DOHH2 (cell line): ENCODE measurements around the gene BANP.
"Not testable (repeated sequence)": the region's sequence is repeated elsewhere in the genome, so short reads cannot be mapped to it uniquely, and the experiment has no call there.

Experiments used
- CTCF ChIP-seq: fragments of 200-600 bp; sonication (generic); IDR thresholded peaks from one replicate; pipeline ENCODE4 v1.5.1; 2014; ENCODE audit warnings: antibody characterized with exemption, mild to moderate bottlenecking, low read depth, low read length; ENCODE audit not compliant: poor library complexity, severe bottlenecking
- EZH2phosphoT487 ChIP-seq: fragments of 200-600 bp; sonication (generic); IDR thresholded peaks from 2 replicates; pipeline ENCODE4 v1.6.1; 2017; ENCODE audit warnings: borderline replicate concordance, mild to moderate bottlenecking, antibody characterized with exemption, low read length, moderate library complexity, mixed read lengths

- TF ChIP-seq CTCF, EZH2phosphoT487: not testable (repeated sequence)
These were observed 77.1 kb downstream of the BANP start for GRCh38 chr16:88028177-88028930.
